Cardiac muscle cell (in vitro differentiated cells and primary cell): ENCODE measurements around the gene MTTP. TPM values are rescaled to one million over a fixed set of nuclear protein-coding genes. Genes with fewer than 3 reads are reported as not detected.

Source experiments
- DNase-seq, 2 donors: peaks; one replicate each; pipeline versions ENCODE4 v3.0.0 to v3.0.0-alpha.2; 2010 to 2017; ENCODE audit warnings: low read depth in 1 of 2, low spot score in 1 of 2
- H3K27ac ChIP-seq: fragments of 200-600 bp; sonication (generic); 2 replicates; pipeline ENCODE4 v1.5.1; 2016
- H3K27me3 ChIP-seq: fragments of 200-600 bp; sonication (generic); 2 replicates; pipeline ENCODE4 v1.6.0; 2016; ENCODE audit warnings: control low read depth
- H3K36me3 ChIP-seq: fragments of 200-600 bp; sonication (generic); 2 replicates; pipeline ENCODE4 v1.5.1; 2016; ENCODE audit warnings: control low read depth
- H3K4me1 ChIP-seq: fragments of 200-600 bp; sonication (generic); 2 replicates; pipeline ENCODE4 v1.8.1; 2017; ENCODE audit warnings: low read depth, mild to moderate bottlenecking, mixed run types
- H3K4me3 ChIP-seq: fragments of 200-600 bp; sonication (generic); 2 replicates; pipeline ENCODE4 v1.5.1; 2016; ENCODE audit warnings: mild to moderate bottlenecking
- H3K9me3 ChIP-seq: fragments of 200-600 bp; sonication (generic); 2 replicates; pipeline ENCODE4 v1.5.1; 2017; ENCODE audit warnings: low read depth, mild to moderate bottlenecking, control low read depth
- polyA plus RNA-seq: library from polyadenylated mRNA; unstranded; fragments of >200 nt; fragmentation: Nextera tagmentation; extraction: Ambion mirVana; gene quantifications from 2 replicates; pipeline ENCODE4 v1.2.1, GENCODE V29; 2016
- total RNA-seq: library from RNA; depleted of rRNA; stranded (reverse); fragments of >200 nt; gene quantifications from 2 replicates; pipeline ENCODE4 v1.2.3, GENCODE V29; 2016
- TF ChIP-seq, protein P1 (sequence below): IDR thresholded peaks from 2 replicates; pipeline ENCODE4 v1.5.1; 2012; ENCODE audit warnings: low read depth, mild to moderate bottlenecking, low read length

The MTTP gene
- total and polyA plus RNA-seq, 2 experiments from 2014 or later, result 0.69 to 2.1 TPM

DNA sequence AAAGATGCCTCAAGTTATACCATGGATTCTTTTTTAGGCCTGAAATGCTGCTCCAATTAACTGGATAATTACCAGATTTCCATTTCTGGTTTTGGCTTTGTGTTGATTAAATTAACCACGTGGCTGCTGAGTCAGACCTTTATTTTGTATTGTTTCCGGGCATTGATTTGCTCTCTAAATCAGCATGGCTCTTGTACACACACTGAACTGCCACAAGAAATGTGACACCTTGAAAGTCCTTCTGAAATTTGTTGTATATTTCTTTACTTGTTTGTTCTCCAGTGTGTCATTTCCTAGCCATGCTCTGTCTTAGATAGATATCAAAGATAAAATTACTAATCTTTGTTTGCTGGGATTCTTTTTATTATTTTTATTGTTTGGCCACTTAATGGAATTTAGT, 11.7 kb downstream of the MTTP start:
- no peaks in the 10 kb centered on the region for H3K36me3 ChIP-seq
- no peaks in the 10 kb centered on the region for H3K27me3 ChIP-seq
- H3K9me3 ChIP-seq, result no peaks in the 10 kb centered on the region
- peaks cover 21% of the 10 kb centered on the region for H3K4me1 ChIP-seq
- no peak overlapping the region for H3K27ac ChIP-seq
- H3K4me3 ChIP-seq, result no peak overlapping the region
- DNase-seq, result no peak
- TF ChIP-seq, protein P1, sequence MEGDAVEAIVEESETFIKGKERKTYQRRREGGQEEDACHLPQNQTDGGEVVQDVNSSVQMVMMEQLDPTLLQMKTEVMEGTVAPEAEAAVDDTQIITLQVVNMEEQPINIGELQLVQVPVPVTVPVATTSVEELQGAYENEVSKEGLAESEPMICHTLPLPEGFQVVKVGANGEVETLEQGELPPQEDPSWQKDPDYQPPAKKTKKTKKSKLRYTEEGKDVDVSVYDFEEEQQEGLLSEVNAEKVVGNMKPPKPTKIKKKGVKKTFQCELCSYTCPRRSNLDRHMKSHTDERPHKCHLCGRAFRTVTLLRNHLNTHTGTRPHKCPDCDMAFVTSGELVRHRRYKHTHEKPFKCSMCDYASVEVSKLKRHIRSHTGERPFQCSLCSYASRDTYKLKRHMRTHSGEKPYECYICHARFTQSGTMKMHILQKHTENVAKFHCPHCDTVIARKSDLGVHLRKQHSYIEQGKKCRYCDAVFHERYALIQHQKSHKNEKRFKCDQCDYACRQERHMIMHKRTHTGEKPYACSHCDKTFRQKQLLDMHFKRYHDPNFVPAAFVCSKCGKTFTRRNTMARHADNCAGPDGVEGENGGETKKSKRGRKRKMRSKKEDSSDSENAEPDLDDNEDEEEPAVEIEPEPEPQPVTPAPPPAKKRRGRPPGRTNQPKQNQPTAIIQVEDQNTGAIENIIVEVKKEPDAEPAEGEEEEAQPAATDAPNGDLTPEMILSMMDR, result no peak

DNA sequence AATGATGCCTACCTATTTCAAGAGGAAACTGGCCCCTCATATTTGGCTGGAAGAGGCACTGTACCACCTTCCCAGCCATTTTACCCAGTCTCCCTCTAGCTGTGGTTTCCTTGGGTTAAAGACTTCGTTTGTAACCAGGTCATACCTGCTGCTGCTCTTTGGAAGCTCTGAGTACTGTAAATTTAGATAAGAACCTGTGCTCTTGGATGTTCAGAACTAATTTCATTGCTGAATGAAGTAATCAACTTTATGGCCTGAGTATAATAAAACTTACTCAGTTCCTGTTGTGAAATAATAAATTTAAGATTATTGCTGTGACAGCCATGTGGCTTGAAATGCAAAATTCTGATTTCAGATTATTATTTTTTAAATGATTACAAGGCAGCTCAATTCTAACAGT, 12.2 kb downstream of the MTTP start:
- Histone ChIP-seq H3K36me3 (no peaks in the 10 kb centered on the region), H3K27me3 (no peaks in the 10 kb centered on the region), H3K4me3 (no peak overlapping the region), H3K9me3 (no peaks in the 10 kb centered on the region), H3K27ac (no peak overlapping the region), H3K4me1 (peaks cover 21% of the 10 kb centered on the region)
- no peak for DNase-seq
- TF ChIP-seq, protein P1, result no peak

DNA sequence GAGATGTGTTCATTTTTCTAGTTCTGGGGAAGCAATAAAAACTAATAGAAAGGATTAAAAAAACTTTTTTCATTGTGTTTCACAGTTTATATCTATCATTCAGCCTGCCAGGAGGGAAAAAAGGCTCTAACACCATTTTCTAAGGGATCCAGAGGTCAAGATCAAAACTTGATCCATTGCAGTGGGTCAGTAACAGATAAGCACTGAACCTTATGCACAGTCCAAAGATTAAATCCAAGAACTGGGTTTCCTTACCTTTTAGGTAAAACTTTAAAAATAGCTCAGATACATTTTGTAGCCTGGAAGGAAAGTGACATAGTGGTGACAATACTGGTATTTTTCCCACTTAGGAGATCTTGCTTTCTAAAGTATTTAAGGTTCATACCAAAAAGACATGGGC, 12.7 kb downstream of the MTTP start:
- DNase-seq, result no peak
- H3K36me3 ChIP-seq, result no peaks in the 10 kb centered on the region
- no peaks in the 10 kb centered on the region for H3K9me3 ChIP-seq
- peaks cover 21% of the 10 kb centered on the region for H3K4me1 ChIP-seq
- TF ChIP-seq, protein P1, result no peak
- H3K27ac ChIP-seq, result no peak overlapping the region
- H3K4me3 ChIP-seq, result no peak overlapping the region
- H3K27me3 ChIP-seq, result no peaks in the 10 kb centered on the region

DNA sequence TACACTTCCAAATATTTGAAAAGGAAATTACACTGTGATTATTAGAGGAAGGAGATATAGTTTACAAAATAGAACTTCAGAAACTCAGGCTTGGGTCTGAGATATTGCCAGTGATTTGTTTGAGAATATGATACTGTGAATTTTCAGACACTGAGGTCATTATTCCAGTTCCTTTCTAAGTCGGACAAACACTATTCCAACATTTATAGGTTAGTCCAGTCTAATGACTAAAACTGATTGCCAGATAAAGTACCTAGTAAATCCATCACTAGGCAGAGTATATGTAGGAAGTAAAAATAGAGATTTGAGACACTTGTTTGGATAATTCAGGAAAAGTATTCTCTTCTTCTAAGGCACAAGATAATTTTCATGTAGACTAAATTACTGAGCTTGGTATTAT, 13.2 kb downstream of the MTTP start:
- TF ChIP-seq, protein P1, result no peak
- Histone ChIP-seq H3K27me3 (no peaks in the 10 kb centered on the region), H3K4me1 (peaks cover 21% of the 10 kb centered on the region), H3K4me3 (no peak overlapping the region), H3K9me3 (no peaks in the 10 kb centered on the region), H3K27ac (no peak overlapping the region), H3K36me3 (no peaks in the 10 kb centered on the region)
- no peak for DNase-seq

DNA sequence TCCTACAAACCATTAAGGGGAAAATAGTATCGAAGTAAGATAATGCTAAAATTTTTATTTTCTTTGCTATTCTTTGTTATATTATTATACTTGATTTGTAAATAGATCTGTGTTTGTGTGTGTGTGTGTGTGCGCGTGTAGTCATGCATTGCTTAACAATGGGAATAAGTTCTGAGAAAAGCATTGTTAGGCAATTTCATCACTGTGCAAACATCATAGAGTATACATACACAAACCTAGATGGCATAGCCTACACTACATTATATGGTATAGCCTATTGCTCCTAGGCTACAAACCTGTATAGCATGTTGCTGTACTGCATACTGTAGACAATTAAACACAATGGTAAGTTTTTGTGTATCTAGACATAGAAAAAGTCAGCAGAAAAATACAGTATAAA, 17.1 kb downstream of the MTTP start:
- Histone ChIP-seq H3K27ac (no peak overlapping the region), H3K27me3 (no peaks in the 10 kb centered on the region), H3K36me3 (no peaks in the 10 kb centered on the region), H3K9me3 (no peaks in the 10 kb centered on the region), H3K4me3 (no peak overlapping the region), H3K4me1 (peaks cover 16% of the 10 kb centered on the region)
- DNase-seq, result no peak
- TF ChIP-seq, protein P1, result no peak
